HCT116 (cell line): ENCODE results near the gene ANKZF1. TPM values are rescaled to one million over a fixed set of nuclear protein-coding genes. Genes with fewer than 3 reads are reported as not detected.

Source experiments
- ATAC-seq: fragments of 200-7000 bp; cut with Tn5 transposase; 2 replicates; pipeline ENCODE4 v1.9.1; 2020; ENCODE audit warnings: mild to moderate bottlenecking, moderate library complexity
- BruUV-seq: library from RNA; stranded (reverse); fragments of 400-500 nt; replicated peaks from 2 replicates; lab custom pipeline; 2021; lab: Mats Ljungman, UMichigan
- CTCF ChIA-PET: fragments of 300-600 bp; sonication (Branson Sonifier 250); formaldehyde crosslinking; loops from one replicate; lab custom pipeline; 2021; ENCODE audit warnings: antibody characterized with exemption; lab: Charles Lee
- POLR2A ChIA-PET: fragments of 300-600, 350-600 bp; sonication (Branson Sonifier 250); formaldehyde crosslinking; loops from one replicate; lab custom pipeline; 2021; ENCODE audit warnings: antibody characterized with exemption; lab: Charles Lee
- RAD21 ChIA-PET, 2 experiments: fragments of 300-600 bp; sonication (Branson Sonifier 250); formaldehyde crosslinking; loops; one replicate each; lab custom pipeline; 2023; ENCODE audit warnings: low total read pairs in 2 of 2; ENCODE audit not compliant: uncharacterized antibody in 2 of 2, unreplicated experiment in 2 of 2, low non-redundant PET in 1 of 2; lab: Charles Lee
- DNase-seq: peaks from one replicate; pipeline ENCODE4 v3.0.0-alpha.2; 2010; ENCODE audit warnings: low read depth, low spot score
- H2AFZ ChIP-seq: fragments of 200-600 bp; shearing (Covaris generic), sonication (generic); 2 replicates; pipeline ENCODE4 v1.6.1; 2017; ENCODE audit warnings: low read depth, mixed run types, mixed read lengths, antibody characterized with exemption, low read length; ENCODE audit not compliant: poor library complexity, severe bottlenecking
- H3K27ac ChIP-seq: 2 replicates; pipeline ENCODE4 v1.5.1; 2012; ENCODE audit warnings: low read depth, low read length
- H3K27me3 ChIP-seq: fragments of 200-600 bp; sonication (generic); 2 replicates; pipeline ENCODE4 v1.6.1; 2016; ENCODE audit warnings: mixed run types, low read length, mixed read lengths; ENCODE audit not compliant: insufficient read depth
- H3K36me3 ChIP-seq, 2 experiments: fragments of 200-500 bp in 1 of 2; fragments of 200-600 bp in 1 of 2; sonication (Bioruptor generic) in 1 of 2; sonication (generic) in 1 of 2; 2 replicates each; pipeline versions ENCODE4 v1.5.1 to v1.6.1; 2014 to 2016; ENCODE audit warnings: low read length in 2 of 2, inconsistent platforms in 1 of 2, mixed read lengths in 1 of 2, mixed run types in 1 of 2; ENCODE audit not compliant: insufficient read depth in 2 of 2, control insufficient read depth in 1 of 2
- H3K4me1 ChIP-seq, 2 experiments: fragments of 200-600 bp in 1 of 2; sonication (generic) in 1 of 2; 2 replicates each; pipeline versions ENCODE4 v1.5.1 to v1.6.1; 2012 to 2017; ENCODE audit warnings: low read length in 2 of 2, inconsistent platforms in 1 of 2, mild to moderate bottlenecking in 1 of 2, mixed read lengths in 1 of 2, mixed run types in 1 of 2, moderate library complexity in 1 of 2; ENCODE audit not compliant: insufficient read depth in 2 of 2, control insufficient read depth in 1 of 2
- H3K4me2 ChIP-seq: fragments of 200-600 bp; sonication (generic); 2 replicates; pipeline ENCODE4 v1.6.1; 2017; ENCODE audit warnings: mixed run types, low read length, mixed read lengths
- H3K4me3 ChIP-seq, 2 experiments: fragments of 200-600 bp in 1 of 2; sonication (generic) in 1 of 2; replicated peaks in 1 of 2; 2 replicates each; pipeline ENCODE4 v1.5.1; 2011 to 2016; ENCODE audit warnings: low read length in 2 of 2, control low read depth in 1 of 2, low read depth in 1 of 2, mild to moderate bottlenecking in 1 of 2, mixed read lengths in 1 of 2, mixed run types in 1 of 2
- H3K79me2 ChIP-seq: fragments of 200-600 bp; sonication (generic); 2 replicates; pipeline ENCODE4 v1.6.1; 2017; ENCODE audit warnings: mild to moderate bottlenecking, mixed run types, low read length, moderate library complexity, mixed read lengths; ENCODE audit not compliant: insufficient read depth
- H3K9ac ChIP-seq: fragments of 200-600 bp; sonication (generic); 2 replicates; pipeline ENCODE4 v1.6.1; 2016; ENCODE audit warnings: low read length, mixed read lengths
- H3K9me2 ChIP-seq: fragments of 200-600 bp; sonication (generic), shearing (Covaris generic); 2 replicates; pipeline ENCODE4 v1.6.1; 2017; ENCODE audit warnings: mixed run types, mild to moderate bottlenecking, moderate library complexity; ENCODE audit not compliant: insufficient read depth
- H3K9me3 ChIP-seq, 2 experiments: fragments of 200-500 bp in 1 of 2; fragments of 200-600 bp in 1 of 2; sonication (Bioruptor generic) in 1 of 2; sonication (generic) in 1 of 2; 2 replicates each; pipeline ENCODE4 v1.6.1; 2014 to 2017; ENCODE audit warnings: low read length in 2 of 2, mixed read lengths in 2 of 2, inconsistent platforms in 1 of 2, low read depth in 1 of 2, mild to moderate bottlenecking in 1 of 2, mixed run types in 1 of 2, moderate library complexity in 1 of 2; ENCODE audit not compliant: control insufficient read depth in 1 of 2, insufficient read depth in 1 of 2
- H4K20me1 ChIP-seq: fragments of 200-600 bp; sonication (generic), shearing (Covaris generic); 2 replicates; pipeline ENCODE4 v1.6.1; 2017; ENCODE audit warnings: mixed run types, mild to moderate bottlenecking, moderate library complexity; ENCODE audit not compliant: insufficient read depth
- CBX3 ChIP-seq: IDR thresholded peaks from 2 replicates; pipeline ENCODE4 v1.6.1; 2012; ENCODE audit warnings: low read depth
- CEBPB ChIP-seq: IDR thresholded peaks from 2 replicates; pipeline ENCODE4 v1.6.1; 2012; ENCODE audit warnings: low read depth
- EZH2phosphoT487 ChIP-seq: fragments of 200-600 bp; IDR thresholded peaks from 2 replicates; pipeline ENCODE4 v1.6.1; 2018; ENCODE audit warnings: antibody characterized with exemption, borderline replicate concordance
- FOSL1 ChIP-seq: IDR thresholded peaks from 2 replicates; pipeline ENCODE4 v1.6.1; 2012; ENCODE audit warnings: low read depth
- JUND ChIP-seq: IDR thresholded peaks from 2 replicates; pipeline ENCODE4 v1.6.1; 2012
- SIN3A ChIP-seq: IDR thresholded peaks from 2 replicates; pipeline ENCODE4 v1.6.1; 2012; ENCODE audit warnings: low read depth
- SP1 ChIP-seq: IDR thresholded peaks from 2 replicates; pipeline ENCODE4 v1.6.1; 2012; ENCODE audit warnings: low read depth
- SRF ChIP-seq: IDR thresholded peaks from 2 replicates; pipeline ENCODE4 v1.6.1; 2012; ENCODE audit warnings: low read depth
- ZFX ChIP-seq: fragments of 450-650 bp; IDR thresholded peaks from 2 replicates; pipeline ENCODE4 v1.6.1; 2017
- ZNF274 ChIP-seq: fragments of 200-500 bp; sonication (Bioruptor generic); IDR thresholded peaks from 2 replicates; pipeline ENCODE4 v1.6.1; 2014; ENCODE audit warnings: mild to moderate bottlenecking, low read depth, low read length, inconsistent platforms
- intact Hi-C: fragments of 100-400 bp; cut with micrococcal nuclease; formaldehyde crosslinking; loops from 2 replicates; pipeline ENCODE4 v1.10.0; 2022
- total RNA-seq: library from RNA; stranded (reverse); gene quantifications from one replicate; pipeline ENCODE4 v1.2.1, GENCODE V29; 2021; ENCODE audit not compliant: unreplicated experiment
- TF ChIP-seq, protein P1 (sequence below): IDR thresholded peaks from 2 replicates; pipeline ENCODE4 v1.6.1; 2012
- TF ChIP-seq, protein P2 (sequence below): IDR thresholded peaks from 2 replicates; pipeline ENCODE4 v1.6.1; 2012; ENCODE audit warnings: low read depth
- TF ChIP-seq, protein P3 (sequence below): IDR thresholded peaks from 2 replicates; pipeline ENCODE4 v1.6.1; 2012
- TF ChIP-seq, protein P4 (sequence below), 3 experiments: fragments of 200-600 bp in 1 of 3; sonication (generic) in 1 of 3; IDR thresholded peaks in 2 of 3; conservative IDR thresholded peaks in 1 of 3; 2 replicates each; pipeline ENCODE4 v1.5.1; 2012 to 2017; ENCODE audit warnings: low read depth in 2 of 3, low read length in 2 of 3, antibody characterized with exemption in 1 of 3, borderline replicate concordance in 1 of 3, control low read depth in 1 of 3, mild to moderate bottlenecking in 1 of 3, mixed read lengths in 1 of 3, mixed run types in 1 of 3, moderate library complexity in 1 of 3; ENCODE audit not compliant: insufficient read depth in 1 of 3

ANKZF1 gene
- total RNA-seq, 1 experiment from 2014 or later = 64.7 TPM

DNA sequence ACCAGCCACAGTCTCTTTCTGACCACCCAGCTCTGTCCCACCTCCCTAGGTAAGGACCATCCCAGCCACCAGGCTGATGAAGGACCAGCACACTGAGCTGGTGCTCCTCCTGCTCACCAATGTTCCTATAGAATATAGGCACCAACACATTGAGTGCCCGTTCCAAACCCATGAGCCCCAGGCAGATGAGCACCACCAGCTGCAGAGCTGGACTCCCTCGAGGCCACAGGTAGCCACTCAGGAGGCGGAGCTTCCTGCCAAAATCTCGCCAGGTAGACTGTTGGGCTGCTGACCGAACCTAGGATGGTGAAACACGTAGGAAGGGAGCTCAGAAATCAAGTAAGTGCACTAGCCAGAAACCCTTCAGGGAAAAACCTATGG lies 13.1 kb upstream of the ANKZF1 start:
- ChIA-PET CTCF (interaction anchor here (0.6 kb wide), 1 partner anchor 36 kb away, joined by 5 read pairs; no protein-coding TSS in a partner anchor), RAD21 (no interaction called here), POLR2A (interaction anchor here (2.3 kb wide), 1 partner anchor 10 kb away, joined by 18 read pairs; the partner anchor contains the start of gene ZFAND2B)
- no peaks in the 10 kb centered on the region for H4K20me1 ChIP-seq
- intact Hi-C loops = no loop called here
- no peaks in the 10 kb centered on the region for H3K27me3 ChIP-seq
- H3K9me3 ChIP-seq = no peaks in the 10 kb centered on the region
- no peak overlapping the region for H3K4me3 ChIP-seq
- peaks cover 3 to 15% of the 10 kb centered on the region in 2 experiments; a peak in 1 of 4 replicates for H3K36me3 ChIP-seq
- no TSS peak for BruUV-seq
- H3K79me2 ChIP-seq = no peaks in the 10 kb centered on the region
- peaks cover 9 to 37% of the 10 kb centered on the region in 2 experiments; a peak in 3 of 4 replicates for H3K4me1 ChIP-seq
- no peak overlapping the region for H3K9ac ChIP-seq
- no peaks in the 10 kb centered on the region for H3K9me2 ChIP-seq
- 0 out of 2 replicates have a peak overlapping the region, but pooled peaks have one; percentile 5 for H3K4me2 ChIP-seq
- DNase-seq = no peak
- TF ChIP-seq CEBPB (no peak), ZFX (no peak), CBX3 (no peak), SIN3A (no peak), FOSL1 (no peak), ZNF274 (no peak), EZH2phosphoT487 (no peak), JUND (no peak), SP1 (no peak), SRF (no peak)
- TF ChIP-seq, protein P1, sequence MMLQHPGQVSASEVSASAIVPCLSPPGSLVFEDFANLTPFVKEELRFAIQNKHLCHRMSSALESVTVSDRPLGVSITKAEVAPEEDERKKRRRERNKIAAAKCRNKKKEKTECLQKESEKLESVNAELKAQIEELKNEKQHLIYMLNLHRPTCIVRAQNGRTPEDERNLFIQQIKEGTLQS = no peak
- TF ChIP-seq, protein P2, sequence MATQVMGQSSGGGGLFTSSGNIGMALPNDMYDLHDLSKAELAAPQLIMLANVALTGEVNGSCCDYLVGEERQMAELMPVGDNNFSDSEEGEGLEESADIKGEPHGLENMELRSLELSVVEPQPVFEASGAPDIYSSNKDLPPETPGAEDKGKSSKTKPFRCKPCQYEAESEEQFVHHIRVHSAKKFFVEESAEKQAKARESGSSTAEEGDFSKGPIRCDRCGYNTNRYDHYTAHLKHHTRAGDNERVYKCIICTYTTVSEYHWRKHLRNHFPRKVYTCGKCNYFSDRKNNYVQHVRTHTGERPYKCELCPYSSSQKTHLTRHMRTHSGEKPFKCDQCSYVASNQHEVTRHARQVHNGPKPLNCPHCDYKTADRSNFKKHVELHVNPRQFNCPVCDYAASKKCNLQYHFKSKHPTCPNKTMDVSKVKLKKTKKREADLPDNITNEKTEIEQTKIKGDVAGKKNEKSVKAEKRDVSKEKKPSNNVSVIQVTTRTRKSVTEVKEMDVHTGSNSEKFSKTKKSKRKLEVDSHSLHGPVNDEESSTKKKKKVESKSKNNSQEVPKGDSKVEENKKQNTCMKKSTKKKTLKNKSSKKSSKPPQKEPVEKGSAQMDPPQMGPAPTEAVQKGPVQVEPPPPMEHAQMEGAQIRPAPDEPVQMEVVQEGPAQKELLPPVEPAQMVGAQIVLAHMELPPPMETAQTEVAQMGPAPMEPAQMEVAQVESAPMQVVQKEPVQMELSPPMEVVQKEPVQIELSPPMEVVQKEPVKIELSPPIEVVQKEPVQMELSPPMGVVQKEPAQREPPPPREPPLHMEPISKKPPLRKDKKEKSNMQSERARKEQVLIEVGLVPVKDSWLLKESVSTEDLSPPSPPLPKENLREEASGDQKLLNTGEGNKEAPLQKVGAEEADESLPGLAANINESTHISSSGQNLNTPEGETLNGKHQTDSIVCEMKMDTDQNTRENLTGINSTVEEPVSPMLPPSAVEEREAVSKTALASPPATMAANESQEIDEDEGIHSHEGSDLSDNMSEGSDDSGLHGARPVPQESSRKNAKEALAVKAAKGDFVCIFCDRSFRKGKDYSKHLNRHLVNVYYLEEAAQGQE = no peak
- TF ChIP-seq, protein P3, sequence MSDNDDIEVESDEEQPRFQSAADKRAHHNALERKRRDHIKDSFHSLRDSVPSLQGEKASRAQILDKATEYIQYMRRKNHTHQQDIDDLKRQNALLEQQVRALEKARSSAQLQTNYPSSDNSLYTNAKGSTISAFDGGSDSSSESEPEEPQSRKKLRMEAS = no peak
- TF ChIP-seq, protein P4, sequence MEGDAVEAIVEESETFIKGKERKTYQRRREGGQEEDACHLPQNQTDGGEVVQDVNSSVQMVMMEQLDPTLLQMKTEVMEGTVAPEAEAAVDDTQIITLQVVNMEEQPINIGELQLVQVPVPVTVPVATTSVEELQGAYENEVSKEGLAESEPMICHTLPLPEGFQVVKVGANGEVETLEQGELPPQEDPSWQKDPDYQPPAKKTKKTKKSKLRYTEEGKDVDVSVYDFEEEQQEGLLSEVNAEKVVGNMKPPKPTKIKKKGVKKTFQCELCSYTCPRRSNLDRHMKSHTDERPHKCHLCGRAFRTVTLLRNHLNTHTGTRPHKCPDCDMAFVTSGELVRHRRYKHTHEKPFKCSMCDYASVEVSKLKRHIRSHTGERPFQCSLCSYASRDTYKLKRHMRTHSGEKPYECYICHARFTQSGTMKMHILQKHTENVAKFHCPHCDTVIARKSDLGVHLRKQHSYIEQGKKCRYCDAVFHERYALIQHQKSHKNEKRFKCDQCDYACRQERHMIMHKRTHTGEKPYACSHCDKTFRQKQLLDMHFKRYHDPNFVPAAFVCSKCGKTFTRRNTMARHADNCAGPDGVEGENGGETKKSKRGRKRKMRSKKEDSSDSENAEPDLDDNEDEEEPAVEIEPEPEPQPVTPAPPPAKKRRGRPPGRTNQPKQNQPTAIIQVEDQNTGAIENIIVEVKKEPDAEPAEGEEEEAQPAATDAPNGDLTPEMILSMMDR (IDR thresholded peaks at IDR 0.05 in 2 of 3, conservative IDR thresholded peaks at IDR 0.05 in 1 of 3; ENCODE audit: borderline replicate concordance in 1 of 3, insufficient read depth in 1 of 3, low read depth in 2 of 3, low read length in 2 of 3) = no peak
- no peak for ATAC-seq
- no peak overlapping the region for H3K27ac ChIP-seq
- H2AFZ ChIP-seq = no peak overlapping the region
